HG02610 (cell line): ENCODE data around the gene LRBA.

ENCODE experiments used
- ATAC-seq: cut with Tn5 transposase; IDR thresholded peaks from one replicate; pipeline ENCODE4 v1.9.1; 2021; ENCODE audit warnings: mild to moderate bottlenecking, moderate library complexity; ENCODE audit not compliant: unreplicated experiment

LRBA gene

DNA sequence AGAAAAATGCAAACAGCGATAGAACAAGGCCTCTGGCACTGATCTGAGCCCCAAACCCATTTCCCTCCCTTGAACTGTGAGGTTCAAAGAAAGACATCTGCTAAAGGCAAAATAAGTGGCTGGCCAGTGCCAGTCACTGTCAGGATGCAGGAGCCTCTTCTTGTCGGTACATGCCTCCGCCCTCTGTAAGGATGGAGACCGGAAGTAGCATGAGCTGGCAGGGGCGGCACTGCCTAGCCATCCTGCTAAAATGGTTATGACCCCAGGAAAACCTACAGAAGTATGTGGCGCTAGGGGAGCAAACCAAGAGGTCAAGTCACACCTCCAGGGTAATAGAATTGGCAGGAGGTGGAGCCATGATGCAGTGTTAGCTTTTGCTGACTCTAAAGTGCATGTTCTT lies 756.5 kb downstream of the LRBA start:
- no peak for ATAC-seq

DNA sequence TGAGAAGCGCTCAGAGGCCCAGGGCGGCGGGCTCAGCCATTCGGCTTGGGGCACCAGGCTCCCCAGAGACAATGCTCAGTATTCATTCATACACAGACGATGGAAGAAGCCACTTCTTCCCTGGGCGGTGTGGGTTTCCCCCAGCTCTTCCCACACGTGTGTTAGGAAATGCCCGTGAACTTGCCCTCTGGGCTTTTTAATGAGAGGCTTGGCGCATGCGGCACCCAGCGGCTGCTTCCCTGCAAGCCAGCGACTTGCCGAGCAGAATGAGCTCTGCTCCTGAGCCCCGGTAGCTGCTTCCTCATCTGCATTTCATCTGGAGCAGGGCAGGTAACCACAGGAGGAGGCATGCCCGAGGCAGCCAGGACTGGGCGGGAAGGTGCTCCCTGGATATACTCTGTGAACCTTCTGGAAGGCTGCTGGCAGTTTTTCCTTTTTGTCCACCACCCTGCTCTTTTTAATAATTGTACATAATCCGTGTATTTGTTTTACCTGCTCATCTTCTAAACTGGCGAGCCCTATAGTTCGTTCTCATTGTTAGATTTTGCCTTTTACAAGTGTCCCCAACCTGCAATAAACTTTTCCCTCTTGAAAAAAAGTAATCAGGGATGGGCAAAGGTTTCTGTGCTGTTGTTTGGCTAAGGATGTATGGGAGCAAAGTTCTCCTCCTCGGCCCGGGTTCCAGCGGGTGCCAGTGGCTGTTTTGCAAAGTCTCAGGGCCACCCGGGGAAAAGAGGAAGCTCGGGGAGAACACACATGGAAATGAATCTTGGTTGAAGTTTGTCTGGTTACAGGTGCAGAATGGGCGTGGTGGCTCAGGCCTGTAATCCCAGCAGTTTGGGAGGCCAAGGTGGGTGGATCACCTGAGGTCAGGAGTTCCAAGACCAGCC lies 758.0 kb downstream of the LRBA start:
- ATAC-seq: no peak

DNA sequence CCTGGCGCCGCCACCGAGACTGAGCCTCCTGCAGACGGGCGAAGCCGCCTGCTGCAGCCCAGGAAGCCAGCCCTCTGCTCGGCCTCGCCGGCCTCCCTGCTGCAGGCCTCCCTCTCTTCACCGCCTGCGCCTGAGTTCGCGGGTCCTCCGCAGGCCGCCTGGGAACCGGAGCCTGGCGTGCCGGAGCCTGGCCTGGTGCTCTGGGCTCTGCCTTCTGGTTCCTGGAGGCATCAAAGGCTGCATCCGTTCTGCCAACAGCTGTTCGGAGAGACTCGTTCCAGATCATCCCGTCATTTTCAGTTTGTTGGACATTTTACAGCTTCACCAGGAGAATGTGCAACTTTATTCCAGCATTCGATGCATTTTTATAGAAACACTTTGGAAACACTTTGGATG lies 758.9 kb downstream of the LRBA start:
- no peak for ATAC-seq

DNA sequence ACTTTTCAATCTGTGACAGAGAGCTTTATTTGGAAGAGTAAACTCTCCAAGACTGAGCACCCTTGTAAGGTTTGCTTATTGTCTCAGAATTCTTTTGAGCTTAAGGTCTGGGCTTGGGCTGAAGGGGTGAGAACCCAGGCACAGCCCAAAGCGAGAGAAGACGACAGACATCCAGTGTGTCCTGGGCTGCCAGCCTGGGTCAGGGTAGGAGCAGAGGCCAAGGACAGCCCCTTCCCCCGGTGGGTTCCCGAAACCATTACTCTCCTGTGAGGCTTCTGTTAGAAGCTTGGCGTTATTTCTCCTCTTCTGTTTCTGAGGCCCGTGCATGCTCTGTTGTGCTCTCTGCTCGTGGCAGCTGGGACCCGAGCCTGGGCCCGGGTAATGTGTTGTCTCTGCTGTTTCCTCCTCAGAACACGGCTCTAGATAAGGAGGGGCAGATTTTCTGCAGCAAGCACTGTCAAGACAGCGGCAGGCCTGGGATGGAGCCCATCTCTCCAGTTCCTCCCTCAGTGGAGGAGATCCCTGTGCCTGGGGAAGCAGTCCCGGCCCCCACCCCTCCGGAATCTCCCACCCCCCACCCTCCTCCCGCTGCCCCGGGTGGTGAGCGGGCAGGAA lies 759.4 kb downstream of the LRBA start:
- ATAC-seq: no peak

- no peak for ATAC-seq
Measured at GRCh38 chr4:150253965-150254630, 761.0 kb downstream of the LRBA start.

DNA sequence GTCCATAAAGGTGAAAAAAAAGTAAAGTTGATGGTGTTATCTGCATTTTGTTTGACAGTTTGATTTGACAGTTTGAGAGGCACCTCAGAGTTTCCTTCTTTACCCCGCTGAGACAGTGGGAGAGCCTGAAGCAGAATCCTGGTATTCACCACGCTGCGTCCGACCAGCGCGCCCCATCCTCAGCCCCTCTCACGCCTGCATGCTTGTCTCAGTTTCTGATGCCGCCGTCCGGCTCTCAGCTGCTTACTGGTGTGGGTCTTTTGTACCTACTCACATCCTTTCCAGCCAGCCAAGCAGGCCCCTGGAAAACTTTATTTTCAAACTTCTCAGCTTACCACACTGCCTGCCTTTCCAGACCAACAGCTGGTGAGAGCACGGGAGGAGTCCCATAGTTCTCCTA lies 761.7 kb downstream of the LRBA start:
- no peak for ATAC-seq

DNA sequence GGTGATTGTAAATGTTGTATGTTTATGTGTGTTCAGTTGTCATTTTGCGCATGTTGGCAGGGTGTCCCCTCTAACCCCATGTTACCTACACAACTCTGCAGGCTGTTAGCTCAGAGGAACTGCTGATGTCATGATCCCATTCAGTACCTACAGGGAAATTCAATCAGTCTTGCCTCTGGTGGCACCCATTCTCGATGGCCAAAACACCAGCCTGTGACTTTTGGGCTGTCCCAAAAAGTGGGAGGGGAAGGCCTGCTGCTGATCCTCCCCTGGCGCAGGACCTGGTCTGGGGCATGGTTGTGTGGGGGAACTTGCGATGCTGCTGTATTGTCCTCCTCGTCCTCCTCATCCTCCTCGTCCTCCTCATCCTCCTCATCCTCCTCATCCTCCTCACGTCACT lies 762.3 kb downstream of the LRBA start:
- ATAC-seq: no peak

DNA sequence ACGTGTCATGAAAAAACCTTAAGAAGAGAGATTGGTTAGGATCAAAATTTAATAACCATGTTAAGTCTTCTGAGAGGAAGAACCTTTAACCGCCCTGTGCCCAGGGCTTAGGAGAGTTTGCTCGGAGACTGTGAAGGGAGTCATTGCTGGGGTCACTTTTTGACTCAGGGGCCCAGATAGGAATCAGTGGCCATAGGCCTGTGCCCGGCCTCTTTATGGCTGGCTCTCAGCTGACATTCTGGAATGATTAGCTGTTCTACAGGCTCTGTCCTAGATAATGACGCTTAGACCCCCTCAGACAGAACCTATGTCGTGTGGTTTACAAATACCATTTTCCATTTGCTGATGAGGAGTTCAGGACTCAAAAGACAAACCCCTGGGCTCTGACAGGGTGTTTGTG lies 762.8 kb downstream of the LRBA start:
- ATAC-seq: no peak

DNA sequence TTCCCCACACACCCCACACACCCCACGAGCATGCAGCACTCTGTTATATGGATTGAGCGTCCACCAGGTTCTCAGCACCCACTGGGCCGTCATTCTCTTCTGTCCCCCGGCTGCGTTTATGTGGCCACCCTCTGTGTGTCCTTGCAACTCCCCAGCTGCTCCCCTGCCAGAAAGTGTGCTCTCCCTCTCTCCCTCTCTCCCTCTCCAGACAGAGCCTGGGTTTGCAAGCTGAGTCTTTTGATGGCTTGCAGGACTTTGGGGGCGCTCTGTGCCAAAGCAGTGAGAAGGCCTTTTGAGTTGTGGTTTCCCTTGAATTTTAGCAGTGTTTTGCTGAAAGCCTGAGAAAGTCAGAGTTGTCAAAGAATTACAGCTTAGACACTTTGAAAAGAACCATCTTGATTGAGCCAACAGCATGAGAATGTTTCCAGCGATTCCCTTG lies 763.3 kb downstream of the LRBA start:
- ATAC-seq: no peak

DNA sequence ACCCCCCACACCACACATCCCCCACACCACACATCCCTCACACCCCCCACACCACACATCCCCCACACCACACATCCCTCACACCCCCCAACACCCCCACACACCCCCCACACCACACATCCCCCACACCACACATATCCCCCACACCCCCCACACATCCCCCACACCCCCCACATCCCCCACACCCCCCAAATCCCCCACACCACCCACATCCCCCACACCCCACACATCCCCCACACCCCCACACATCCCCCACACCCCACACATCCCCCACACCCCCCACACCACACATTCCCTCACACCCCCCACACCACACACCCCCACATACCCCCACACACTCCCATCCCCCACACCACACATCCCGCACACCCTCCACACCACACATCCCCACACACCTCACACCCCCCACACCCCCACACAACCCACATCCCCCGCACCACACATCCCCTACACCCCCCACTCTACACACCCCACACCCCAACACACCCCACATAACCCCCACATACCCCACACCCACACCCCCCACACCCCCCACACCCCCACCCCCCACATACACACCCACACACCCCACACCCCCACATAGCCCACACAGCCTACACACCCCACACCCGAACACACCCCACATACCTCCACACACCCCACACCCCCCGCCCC lies 764.0 kb downstream of the LRBA start:
- no peak for ATAC-seq

DNA sequence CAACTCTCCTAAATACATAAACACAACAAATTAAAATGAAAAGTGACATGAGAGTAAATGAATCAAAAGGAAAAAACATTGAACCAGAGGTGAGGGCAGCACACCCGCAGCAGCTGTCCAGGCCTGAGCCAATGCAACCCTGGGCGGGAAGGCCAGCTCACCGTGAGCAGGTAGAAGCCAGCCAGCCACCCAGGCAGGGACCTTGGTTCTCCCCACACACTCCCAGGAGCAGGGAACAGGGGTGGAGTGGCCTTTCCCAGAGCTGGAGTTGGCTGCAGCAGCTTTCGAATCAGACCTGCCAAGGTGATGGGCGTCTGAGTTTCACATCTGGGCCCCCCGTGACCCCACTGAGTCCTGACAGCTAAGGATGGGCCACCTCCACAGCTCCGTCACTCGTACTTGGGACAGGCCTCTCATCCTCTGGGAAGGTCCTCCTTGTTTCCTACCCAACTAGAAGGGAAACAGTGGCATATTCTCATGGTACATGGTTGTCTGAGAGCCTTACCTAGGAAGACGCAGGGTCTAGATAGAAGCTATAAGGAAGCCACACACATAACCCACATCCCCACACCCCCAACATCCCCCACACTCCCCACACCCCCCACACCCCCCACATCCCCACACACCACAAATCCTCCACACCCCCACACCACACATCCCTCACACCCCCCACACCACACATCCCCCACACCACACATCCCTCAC lies 764.6 kb downstream of the LRBA start:
- ATAC-seq: no peak

DNA sequence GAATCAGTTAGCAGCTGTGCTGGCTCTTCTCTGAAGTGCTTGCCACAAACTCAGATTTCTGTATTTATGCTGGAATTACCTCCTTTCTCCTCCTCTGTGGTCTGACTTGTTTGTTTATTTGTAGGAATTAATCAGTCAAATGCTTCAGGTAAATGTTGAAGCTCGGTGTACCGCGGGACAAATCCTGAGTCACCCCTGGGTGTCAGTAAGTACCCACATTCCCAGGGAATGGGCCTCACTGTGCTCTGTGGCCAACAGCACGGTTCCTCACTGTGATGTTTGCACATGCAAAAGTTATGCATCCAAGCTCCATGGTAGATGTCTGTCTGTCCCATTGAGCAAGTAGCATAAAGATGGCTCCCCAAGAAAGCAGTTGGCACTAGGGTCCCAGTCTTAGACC lies 766.9 kb downstream of the LRBA start:
- no peak for ATAC-seq

DNA sequence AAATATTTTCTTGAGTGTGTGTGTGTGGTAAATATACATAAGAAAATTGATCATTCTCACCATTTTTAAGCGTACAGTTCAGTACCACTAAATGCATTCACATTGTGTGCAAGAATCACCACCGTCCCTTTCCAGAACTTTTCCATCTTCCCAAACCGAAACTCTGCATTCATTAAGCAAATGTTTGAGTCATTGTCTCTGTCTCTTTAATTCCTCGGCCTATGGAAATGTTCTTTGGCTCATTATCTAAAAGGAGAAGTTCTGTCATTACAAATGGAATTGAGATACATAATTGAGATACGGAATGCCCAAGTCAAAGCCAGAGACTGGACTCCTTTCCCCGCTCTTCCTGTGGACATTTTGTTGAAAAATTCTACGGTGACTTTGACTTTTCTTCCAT lies 767.9 kb downstream of the LRBA start:
- ATAC-seq: no peak

GRCh38 chr4:150244600-150244999 lies 770.5 kb downstream of the LRBA start:
- no peak for ATAC-seq

DNA sequence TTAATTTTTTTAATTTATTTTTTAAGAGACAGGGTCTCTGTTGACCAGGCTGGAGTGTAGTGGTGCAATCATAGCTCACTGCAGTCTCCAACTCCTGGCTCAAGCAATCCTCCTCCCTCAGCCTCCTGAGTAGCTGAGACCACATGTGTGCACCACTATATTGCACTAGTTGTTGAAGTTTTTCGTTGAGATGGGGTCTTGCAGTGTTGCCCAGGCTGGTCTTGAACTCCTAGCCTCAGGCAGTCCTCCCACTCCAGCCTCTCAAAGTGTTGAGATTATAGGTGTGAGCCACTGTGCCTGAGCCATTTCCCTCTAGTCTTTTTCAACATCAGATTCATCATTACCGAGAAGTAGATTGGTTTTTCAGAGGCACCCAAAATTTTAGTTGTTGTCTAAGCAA lies 771.2 kb downstream of the LRBA start:
- ATAC-seq: no peak

- peak; percentile 38 for ATAC-seq
Measured at GRCh38 chr4:150242820-150243458, 772.1 kb downstream of the LRBA start.

- no peak for ATAC-seq
Measured at GRCh38 chr4:150240011-150240410, 775.1 kb downstream of the LRBA start.

GRCh38 chr4:150238591-150238990 lies 776.5 kb downstream of the LRBA start:
- ATAC-seq: no peak

GRCh38 chr4:150237110-150237872 lies 777.8 kb downstream of the LRBA start:
- ATAC-seq: no peak

GRCh38 chr4:150236626-150237025 lies 778.5 kb downstream of the LRBA start:
- ATAC-seq: no peak
